Endothelial cell of umbilical vein (primary cell): ENCODE results near the gene OR2F1.

Experiments
- CTCF ChIP-seq, 2 donors: IDR thresholded peaks; 1 replicate in 1 of 2; 2 replicates in 1 of 2; pipeline ENCODE4 v1.5.1; 2011; ENCODE audit warnings: low read length in 2 of 2, mild to moderate bottlenecking in 2 of 2, moderate library complexity in 2 of 2, control low read depth in 1 of 2, inconsistent platforms in 1 of 2, low read depth in 1 of 2; ENCODE audit not compliant: insufficient read depth in 1 of 2; ENCODE audit errors: extremely low read depth in 1 of 2
- EZH2 ChIP-seq: IDR thresholded peaks from 2 replicates; pipeline ENCODE4 v1.6.1; 2012; ENCODE audit warnings: borderline replicate concordance, low read depth, mild to moderate bottlenecking, moderate library complexity, low read length, inconsistent platforms; ENCODE audit not compliant: severe bottlenecking
- FOS ChIP-seq: IDR thresholded peaks from 2 replicates; pipeline ENCODE4 v1.6.1; 2011; ENCODE audit warnings: mild to moderate bottlenecking, low read length, moderate library complexity, borderline replicate concordance; ENCODE audit not compliant: insufficient read depth
- GATA2 ChIP-seq: IDR thresholded peaks from 2 replicates; pipeline ENCODE4 v1.7.0; 2011; ENCODE audit warnings: low read depth, mild to moderate bottlenecking, moderate library complexity, mixed read lengths, low read length; ENCODE audit not compliant: insufficient read length, insufficient read depth
- JUN ChIP-seq: IDR thresholded peaks from 2 replicates; pipeline ENCODE4 v1.6.1; 2011; ENCODE audit warnings: borderline replicate concordance, low read depth; ENCODE audit not compliant: insufficient read length, insufficient read depth
- POLR2A ChIP-seq: IDR thresholded peaks from 2 replicates; pipeline ENCODE4 v1.6.1; 2012; ENCODE audit warnings: low read depth, mild to moderate bottlenecking, control low read depth, low read length
- POLR2AphosphoS5 ChIP-seq: IDR thresholded peaks from 2 replicates; pipeline ENCODE4 v1.6.1; 2012; ENCODE audit warnings: low read depth, mild to moderate bottlenecking, control low read depth, low read length, moderate library complexity; ENCODE audit not compliant: insufficient read depth
- TF ChIP-seq, protein P1 (sequence below): IDR thresholded peaks from 2 replicates; pipeline ENCODE4 v1.6.1; 2011; ENCODE audit not compliant: insufficient read depth, insufficient read length

DNA sequence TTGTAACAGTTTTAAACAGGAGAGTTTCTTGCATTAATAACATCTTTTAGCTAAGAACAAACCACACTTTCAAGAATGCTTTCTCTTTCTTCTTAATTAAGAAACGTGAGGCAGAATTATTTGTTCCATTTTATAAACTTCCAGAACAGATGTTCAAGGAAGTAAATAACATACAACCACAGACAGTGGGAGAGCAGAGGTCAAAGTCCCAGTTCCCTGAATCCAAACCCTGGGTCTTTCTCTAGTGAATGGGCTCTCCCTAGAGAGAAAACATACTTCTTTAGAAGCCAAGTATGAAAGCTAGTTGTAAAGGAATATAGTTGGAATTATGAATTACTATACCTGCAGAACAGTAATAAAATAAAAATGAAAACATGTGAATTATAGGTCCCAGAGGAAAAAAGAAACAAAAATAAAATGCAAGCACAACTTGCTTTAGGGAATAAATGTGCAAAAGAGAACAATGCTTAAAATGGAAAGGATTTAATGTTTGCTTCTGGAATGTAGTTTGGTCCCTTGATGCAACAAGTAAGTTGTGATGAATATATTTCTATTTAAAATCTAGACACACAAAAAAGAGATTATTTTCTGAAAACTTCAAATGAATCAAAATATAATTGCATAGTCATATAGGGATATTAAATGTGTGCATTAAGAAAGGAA lies 51.5 kb downstream of the OR2F1 start:
- TF ChIP-seq POLR2A = no peak
- TF ChIP-seq CTCF (IDR thresholded peaks at IDR 0.05; ENCODE audit: extremely low read depth in 1 of 2, insufficient read depth in 1 of 2, low read depth in 1 of 2, low read length in 2 of 2) = no peak
- TF ChIP-seq JUN = no peak
- no peak for TF ChIP-seq EZH2
- TF ChIP-seq, protein P1, sequence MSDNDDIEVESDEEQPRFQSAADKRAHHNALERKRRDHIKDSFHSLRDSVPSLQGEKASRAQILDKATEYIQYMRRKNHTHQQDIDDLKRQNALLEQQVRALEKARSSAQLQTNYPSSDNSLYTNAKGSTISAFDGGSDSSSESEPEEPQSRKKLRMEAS = no peak
- no peak for TF ChIP-seq FOS
- TF ChIP-seq POLR2AphosphoS5 = no peak
- TF ChIP-seq GATA2 = no peak
